Endothelial cell of umbilical vein (primary cell): ENCODE measurements around the gene DAPL1. TPM values are rescaled to one million over a fixed set of nuclear protein-coding genes. Genes with fewer than 3 reads are reported as not detected.

ENCODE experiments used
- BruUV-seq: library from RNA; stranded (reverse); fragments of 400-500 nt; replicated peaks from 2 replicates; lab custom pipeline; 2021; lab: Mats Ljungman, UMichigan
- CTCF ChIA-PET: fragments of 300-600, 350-600 bp; sonication (Branson Sonifier 250); formaldehyde crosslinking; loops from one replicate; lab custom pipeline; 2021; ENCODE audit warnings: antibody characterized with exemption, inconsistent platforms; lab: Charles Lee
- POLR2A ChIA-PET: fragments of 300-600, 350-600 bp; sonication (Branson Sonifier 250); formaldehyde crosslinking; loops from one replicate; lab custom pipeline; 2021; ENCODE audit warnings: antibody characterized with exemption, inconsistent platforms; lab: Charles Lee
- DNase-seq: peaks from one replicate; pipeline ENCODE4 v3.0.0-alpha.2; 2011; ENCODE audit warnings: low read depth, low spot score
- FAIRE-seq: peaks from 2 replicates; lab custom pipeline; 2011; peaks lifted over from hg19 to GRCh38; lab: Jason Lieb, UNC
- H2AFZ ChIP-seq: 2 replicates; pipeline ENCODE4 v1.6.0; 2012; ENCODE audit warnings: low read depth, low read length, control low read depth, inconsistent platforms
- H3K27ac ChIP-seq: 2 replicates; pipeline ENCODE4 v1.5.1; 2011; ENCODE audit warnings: low read depth, mild to moderate bottlenecking, control low read depth, low read length, moderate library complexity; ENCODE audit not compliant: insufficient read depth
- H3K27me3 ChIP-seq, 2 experiments: 2 replicates each; pipeline versions ENCODE4 v1.6.0 to v1.6.1; 2011; ENCODE audit warnings: low read length in 2 of 2, mixed read lengths in 1 of 2; ENCODE audit not compliant: control insufficient read depth in 2 of 2, insufficient read depth in 2 of 2
- H3K36me3 ChIP-seq, 2 experiments: 2 replicates in 1 of 2; 3 replicates in 1 of 2; pipeline ENCODE4 v1.5.1; 2011; ENCODE audit warnings: low read length in 2 of 2, mild to moderate bottlenecking in 1 of 2, moderate library complexity in 1 of 2; ENCODE audit not compliant: control insufficient read depth in 2 of 2, insufficient read depth in 2 of 2; ENCODE audit errors: extremely low read depth in 1 of 2
- H3K4me1 ChIP-seq: 3 replicates; pipeline ENCODE4 v1.5.1; 2011; ENCODE audit warnings: mild to moderate bottlenecking, low read length; ENCODE audit not compliant: control insufficient read depth, insufficient read depth; ENCODE audit errors: extremely low read depth
- H3K4me2 ChIP-seq: 2 replicates; pipeline ENCODE4 v1.6.1; 2011; ENCODE audit warnings: low read length, control low read depth, mixed read lengths; ENCODE audit not compliant: insufficient read depth
- H3K4me3 ChIP-seq, 3 experiments: fragments of 200-600 bp in 1 of 3; sonication (generic), shearing (Covaris generic) in 1 of 3; replicated peaks in 1 of 3; 2 replicates each; pipeline ENCODE4 v1.5.1; 2011 to 2016; ENCODE audit warnings: control low read depth in 3 of 3, low read length in 3 of 3, mild to moderate bottlenecking in 2 of 3, inconsistent platforms in 1 of 3, low read depth in 1 of 3, moderate library complexity in 1 of 3; ENCODE audit not compliant: insufficient read depth in 1 of 3
- H3K79me2 ChIP-seq: 2 replicates; pipeline ENCODE4 v1.6.0; 2012; ENCODE audit warnings: low read length, inconsistent platforms; ENCODE audit not compliant: control insufficient read depth, insufficient read depth
- H3K9ac ChIP-seq: replicated peaks from 2 replicates; pipeline ENCODE3; 2011; ENCODE audit warnings: low read length, control low read depth; ENCODE audit not compliant: insufficient read depth; ENCODE audit errors: extremely low read depth
- H3K9me1 ChIP-seq: replicated peaks from 3 replicates; pipeline ENCODE4 v1.6.0; 2011; ENCODE audit warnings: mild to moderate bottlenecking, low read length; ENCODE audit not compliant: control insufficient read depth, insufficient read depth; ENCODE audit errors: extremely low read depth
- H3K9me3 ChIP-seq: replicated peaks from 2 replicates; pipeline ENCODE4 v1.5.1; 2012; ENCODE audit warnings: low read length, inconsistent platforms; ENCODE audit not compliant: control insufficient read depth, insufficient read depth
- H4K20me1 ChIP-seq: replicated peaks from 2 replicates; pipeline ENCODE3; 2011; ENCODE audit warnings: mild to moderate bottlenecking, low read length; ENCODE audit not compliant: control insufficient read depth, insufficient read depth; ENCODE audit errors: extremely low read depth
- CTCF ChIP-seq, 2 donors: IDR thresholded peaks; 1 replicate in 1 of 2; 2 replicates in 1 of 2; pipeline ENCODE4 v1.5.1; 2011; ENCODE audit warnings: low read length in 2 of 2, mild to moderate bottlenecking in 2 of 2, moderate library complexity in 2 of 2, control low read depth in 1 of 2, inconsistent platforms in 1 of 2, low read depth in 1 of 2; ENCODE audit not compliant: insufficient read depth in 1 of 2; ENCODE audit errors: extremely low read depth in 1 of 2
- EZH2 ChIP-seq: IDR thresholded peaks from 2 replicates; pipeline ENCODE4 v1.6.1; 2012; ENCODE audit warnings: borderline replicate concordance, low read depth, mild to moderate bottlenecking, moderate library complexity, low read length, inconsistent platforms; ENCODE audit not compliant: severe bottlenecking
- FOS ChIP-seq: IDR thresholded peaks from 2 replicates; pipeline ENCODE4 v1.6.1; 2011; ENCODE audit warnings: mild to moderate bottlenecking, low read length, moderate library complexity, borderline replicate concordance; ENCODE audit not compliant: insufficient read depth
- GATA2 ChIP-seq: IDR thresholded peaks from 2 replicates; pipeline ENCODE4 v1.7.0; 2011; ENCODE audit warnings: low read depth, mild to moderate bottlenecking, moderate library complexity, mixed read lengths, low read length; ENCODE audit not compliant: insufficient read length, insufficient read depth
- JUN ChIP-seq: IDR thresholded peaks from 2 replicates; pipeline ENCODE4 v1.6.1; 2011; ENCODE audit warnings: borderline replicate concordance, low read depth; ENCODE audit not compliant: insufficient read length, insufficient read depth
- MYC ChIP-seq: IDR thresholded peaks from one replicate; pipeline ENCODE4 v1.6.1; 2011; ENCODE audit warnings: mild to moderate bottlenecking, low read depth, low read length
- POLR2A ChIP-seq: IDR thresholded peaks from 2 replicates; pipeline ENCODE4 v1.6.1; 2012; ENCODE audit warnings: low read depth, mild to moderate bottlenecking, control low read depth, low read length
- POLR2AphosphoS5 ChIP-seq: IDR thresholded peaks from 2 replicates; pipeline ENCODE4 v1.6.1; 2012; ENCODE audit warnings: low read depth, mild to moderate bottlenecking, control low read depth, low read length, moderate library complexity; ENCODE audit not compliant: insufficient read depth
- dilution Hi-C: fragments of 300-500 bp; cut with MboI; formaldehyde crosslinking; loops from one replicate; pipeline ENCODE4 v1.15.0; 2019; ENCODE audit warnings: low sequenced_read_pairs; ENCODE audit not compliant: extremely low pct_ligation_motif_present
- intact Hi-C: fragments of 100-400 bp; cut with micrococcal nuclease; formaldehyde crosslinking; loops from one replicate; pipeline ENCODE4 v1.10.0; 2022
- polyA plus RNA-seq, 4 experiments: library from polyadenylated mRNA; depleted of rRNA in 3 of 4; stranded (reverse) in 3 of 4; unstranded in 1 of 4; fragments of >200 nt; gene quantifications; 2 replicates each; pipeline versions ENCODE4 v1.2.1 to v1.2.3, GENCODE V29; 2011 to 2012; ENCODE audit warnings: missing spikeins in 1 of 4
- total RNA-seq: library from RNA; stranded (reverse); gene quantifications from 2 replicates; pipeline ENCODE4 v1.2.3, GENCODE V29; 2021
- TF ChIP-seq, protein P1 (sequence below): IDR thresholded peaks from 2 replicates; pipeline ENCODE4 v1.6.1; 2011; ENCODE audit not compliant: insufficient read depth, insufficient read length

Gene DAPL1
- total and polyA plus RNA-seq, 2 donors (not counting 3 experiments of a cell fraction or from before 2014, with no cell fraction given): not detected

DNA sequence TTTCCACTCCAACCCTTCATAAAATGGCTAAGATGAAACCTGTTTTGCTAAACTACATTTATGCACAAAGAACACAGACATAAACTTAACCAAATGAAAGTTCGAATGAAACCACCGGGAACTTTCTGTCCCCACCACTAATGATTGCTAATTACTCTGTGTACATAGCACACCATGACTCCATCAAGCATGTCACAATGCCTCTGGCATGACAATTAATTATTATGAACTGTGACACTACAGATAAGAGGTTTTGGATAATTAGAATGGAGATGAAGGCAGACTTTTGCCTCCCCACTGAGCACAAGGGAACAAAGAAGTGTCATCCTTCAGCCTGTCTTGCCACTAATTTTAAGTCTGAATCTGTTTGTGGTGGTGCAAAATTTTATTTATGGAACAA lies 1.5 kb downstream of the DAPL1 start:
- Histone ChIP-seq H3K4me3 (no peak overlapping the region), H4K20me1 (no peaks in the 10 kb centered on the region), H3K4me2 (no peak overlapping the region), H3K36me3 (no peaks in the 10 kb centered on the region), H2AFZ (no peak overlapping the region), H3K4me1 (no peaks in the 10 kb centered on the region), H3K9me1 (no peaks in the 10 kb centered on the region), H3K27ac (no peak overlapping the region), H3K9me3 (no peaks in the 10 kb centered on the region), H3K27me3 (peaks cover 13 to 19% of the 10 kb centered on the region in 2 experiments), H3K9ac (no peak overlapping the region), H3K79me2 (no peaks in the 10 kb centered on the region)
- ChIA-PET CTCF (interaction anchor here (1.3 kb wide), 1 partner anchor 773 kb away, joined by 3 read pairs; no protein-coding TSS in a partner anchor), POLR2A (no interaction called here)
- DNase-seq (no peak), FAIRE-seq (no peak)
- intact Hi-C loops: loop anchor here (5.0 kb wide), 1 partner anchor 1806 kb away; no protein-coding TSS in a partner anchor
- dilution Hi-C loops: no loop called here
- BruUV-seq: no TSS peak
- TF ChIP-seq JUN (no peak), POLR2A (no peak), GATA2 (no peak), CTCF (IDR thresholded peaks at IDR 0.05; ENCODE audit: extremely low read depth in 1 of 2, insufficient read depth in 1 of 2, low read depth in 1 of 2, low read length in 2 of 2) (no peak), MYC (no peak), POLR2AphosphoS5 (no peak), EZH2 (no peak), FOS (no peak)
- TF ChIP-seq, protein P1, sequence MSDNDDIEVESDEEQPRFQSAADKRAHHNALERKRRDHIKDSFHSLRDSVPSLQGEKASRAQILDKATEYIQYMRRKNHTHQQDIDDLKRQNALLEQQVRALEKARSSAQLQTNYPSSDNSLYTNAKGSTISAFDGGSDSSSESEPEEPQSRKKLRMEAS: no peak
